GM12873 (cell line): ENCODE results near the gene STC2.
A peak's percentile ranks its signal among the peaks of the same experiment; 100 is the strongest.

ENCODE experiments used
- TF ChIP-seq, protein P1 (sequence below): IDR thresholded peaks from 2 replicates; pipeline ENCODE4 v1.5.1; 2012; ENCODE audit warnings: low read depth, mild to moderate bottlenecking, moderate library complexity, low read length, control low read depth; ENCODE audit not compliant: insufficient read depth; ENCODE audit errors: missing control alignments

Gene STC2

DNA sequence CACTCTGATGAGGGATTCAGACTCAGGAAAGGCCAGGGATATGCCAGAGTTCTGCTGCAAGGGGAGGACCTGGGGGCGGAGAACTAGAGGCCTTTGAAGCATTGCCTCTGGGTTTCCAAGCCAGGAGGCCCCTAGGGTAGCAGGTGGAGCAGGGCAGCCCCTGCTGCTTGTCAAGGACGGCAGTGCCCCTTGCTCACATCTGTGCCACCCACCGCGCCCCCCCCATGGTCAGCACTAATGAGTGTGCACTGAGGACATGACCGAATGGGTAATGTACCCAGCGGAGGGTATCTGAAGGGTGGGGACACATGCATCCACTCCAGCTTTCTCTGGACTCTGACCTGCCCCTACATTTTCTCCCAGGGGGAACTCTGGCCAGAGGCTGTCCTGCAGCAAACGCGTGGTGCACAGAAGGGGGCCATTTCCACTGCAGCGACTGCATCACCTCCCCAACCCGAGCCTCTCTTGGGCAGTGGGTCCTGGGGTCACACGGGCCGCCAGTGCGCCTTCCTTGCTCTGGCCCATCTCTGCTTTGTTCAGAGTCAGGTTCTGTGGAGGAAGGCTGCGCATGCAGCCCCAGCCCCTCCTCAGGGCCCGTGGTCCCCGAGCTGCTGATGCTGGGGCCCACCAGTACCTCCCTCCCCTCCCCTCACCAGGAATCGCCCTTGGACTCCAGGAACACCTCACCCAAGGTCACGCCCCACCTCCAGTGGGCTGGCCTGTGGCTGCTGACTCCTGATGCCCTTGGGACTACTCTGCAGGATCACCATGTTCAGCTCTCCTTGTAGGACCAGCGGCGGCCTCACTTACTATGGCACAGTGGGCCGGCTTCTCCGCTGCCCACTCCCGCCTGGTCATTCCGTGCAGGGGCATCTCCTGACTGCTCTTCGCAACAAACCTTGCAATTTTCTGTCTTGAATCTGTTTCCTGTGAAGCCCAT, 31.2 kb downstream of the STC2 start:
- TF ChIP-seq, protein P1, sequence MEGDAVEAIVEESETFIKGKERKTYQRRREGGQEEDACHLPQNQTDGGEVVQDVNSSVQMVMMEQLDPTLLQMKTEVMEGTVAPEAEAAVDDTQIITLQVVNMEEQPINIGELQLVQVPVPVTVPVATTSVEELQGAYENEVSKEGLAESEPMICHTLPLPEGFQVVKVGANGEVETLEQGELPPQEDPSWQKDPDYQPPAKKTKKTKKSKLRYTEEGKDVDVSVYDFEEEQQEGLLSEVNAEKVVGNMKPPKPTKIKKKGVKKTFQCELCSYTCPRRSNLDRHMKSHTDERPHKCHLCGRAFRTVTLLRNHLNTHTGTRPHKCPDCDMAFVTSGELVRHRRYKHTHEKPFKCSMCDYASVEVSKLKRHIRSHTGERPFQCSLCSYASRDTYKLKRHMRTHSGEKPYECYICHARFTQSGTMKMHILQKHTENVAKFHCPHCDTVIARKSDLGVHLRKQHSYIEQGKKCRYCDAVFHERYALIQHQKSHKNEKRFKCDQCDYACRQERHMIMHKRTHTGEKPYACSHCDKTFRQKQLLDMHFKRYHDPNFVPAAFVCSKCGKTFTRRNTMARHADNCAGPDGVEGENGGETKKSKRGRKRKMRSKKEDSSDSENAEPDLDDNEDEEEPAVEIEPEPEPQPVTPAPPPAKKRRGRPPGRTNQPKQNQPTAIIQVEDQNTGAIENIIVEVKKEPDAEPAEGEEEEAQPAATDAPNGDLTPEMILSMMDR = no peak

GRCh38 chr5:173295796-173296195, 32.4 kb downstream of the STC2 start:
- TF ChIP-seq, protein P1 = no peak

- TF ChIP-seq, protein P1 = no peak
These were observed 33.4 kb downstream of the STC2 start for GRCh38 chr5:173294673-173295320.

DNA sequence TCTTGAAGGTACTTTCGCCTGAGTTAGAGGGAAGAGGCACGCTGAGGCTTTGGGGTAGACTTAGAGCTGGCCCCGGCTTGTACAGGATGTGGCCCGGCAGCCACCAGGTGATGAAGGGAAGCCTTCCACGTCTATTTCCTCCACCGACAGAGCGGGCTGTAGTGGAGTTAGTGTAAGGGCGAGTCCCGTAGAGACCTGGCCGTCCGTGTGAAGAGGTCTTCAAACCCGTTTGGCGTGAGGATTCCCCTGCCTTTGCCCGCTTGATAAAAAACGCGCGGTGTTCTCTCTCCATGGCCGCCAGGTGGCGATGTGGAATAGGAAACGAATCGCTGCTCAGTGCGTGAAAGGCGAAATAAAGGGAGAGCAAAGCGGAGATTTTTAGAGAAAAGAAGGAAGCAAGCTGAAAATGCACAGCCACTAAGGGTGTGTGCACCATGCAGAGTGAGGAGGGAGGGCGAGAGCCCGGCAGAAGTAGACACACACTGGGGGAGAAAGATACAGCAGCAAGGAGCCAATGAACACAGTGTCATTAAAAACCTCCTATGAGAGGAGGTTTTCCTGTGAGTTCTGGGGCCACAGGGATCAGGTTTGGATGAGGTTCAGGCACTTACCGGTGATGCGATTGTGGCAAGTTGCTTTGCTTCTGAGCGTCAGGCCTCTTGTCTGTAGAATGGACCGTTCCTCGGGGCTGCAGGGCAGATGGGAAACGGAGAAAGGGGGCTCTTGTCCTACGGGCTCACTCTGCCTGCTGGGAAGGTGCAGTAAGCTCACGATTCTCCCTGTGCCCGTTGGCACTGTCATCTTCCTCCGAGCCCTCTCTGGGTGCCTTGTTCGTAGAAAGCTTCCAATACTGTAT, 34.2 kb downstream of the STC2 start:
- TF ChIP-seq, protein P1 = peak; percentile 84

- TF ChIP-seq, protein P1 = no peak
These were observed 36.2 kb downstream of the STC2 start for GRCh38 chr5:173291722-173292658.

DNA sequence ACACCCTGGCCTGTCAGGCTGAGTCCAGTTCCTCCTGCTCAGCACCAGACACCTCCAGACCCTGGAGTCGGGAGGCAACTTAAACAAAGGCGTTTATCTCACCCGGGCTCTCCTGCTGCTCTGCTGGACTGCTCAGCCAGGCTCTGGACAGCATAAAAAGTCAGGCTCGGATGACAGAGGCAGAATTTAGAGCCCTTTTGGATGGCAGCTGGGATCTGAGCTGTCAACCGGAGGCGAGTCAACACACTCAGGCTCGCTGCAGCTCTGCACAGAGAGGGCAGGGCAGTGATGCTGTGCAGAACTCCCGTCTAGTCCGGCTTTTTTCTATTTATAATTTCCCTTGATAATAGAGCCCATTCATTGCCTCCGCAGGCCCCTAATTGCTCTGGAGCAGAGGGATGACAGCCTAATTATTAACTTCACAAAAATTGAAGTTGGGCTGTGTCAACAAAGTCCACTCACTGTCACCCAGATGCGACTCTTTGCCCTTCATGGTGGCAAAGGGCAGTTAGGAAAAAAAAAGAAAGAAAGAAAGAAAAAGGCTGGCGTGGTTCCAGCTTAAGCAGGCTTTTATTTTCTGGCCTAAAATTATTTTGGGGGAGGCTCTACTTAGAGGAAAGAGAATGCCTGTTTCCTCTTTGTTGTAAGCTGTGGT, 37.6 kb downstream of the STC2 start:
- TF ChIP-seq, protein P1 = no peak
